ENCODE data around the gene CENPQ.

Gene CENPQ

GRCh38 chr6:49453221-49453620 is 9.9 kb upstream of the CENPQ start:
- TF ChIP-seq CTCF (IDR thresholded peaks at IDR 0.05; ENCODE audit: low read depth, low read length, missing control alignments), result peak; percentile 19
- DNase-seq (ENCODE audit: low read depth), result no peak
- H3K4me3 ChIP-seq (ENCODE audit: low read depth, low read length), result no peak overlapping the region

GRCh38 chr6:49454787-49455709 is 8.1 kb upstream of the CENPQ start:
- no peak overlapping the region; the same call in 1 of the 2 replicates for H3K4me3 ChIP-seq (ENCODE audit: low read depth, low read length)
- no peak for DNase-seq (ENCODE audit: low read depth)
- no peak for TF ChIP-seq CTCF (IDR thresholded peaks at IDR 0.05; ENCODE audit: low read depth, low read length, missing control alignments)

GRCh38 chr6:49457771-49458170 is 5.4 kb upstream of the CENPQ start:
- no peak for TF ChIP-seq CTCF (IDR thresholded peaks at IDR 0.05; ENCODE audit: low read depth, low read length, missing control alignments)
- no peak for DNase-seq (ENCODE audit: low read depth)
- no peak overlapping the region for H3K4me3 ChIP-seq (ENCODE audit: low read depth, low read length)

GRCh38 chr6:49462071-49462470 is 1.1 kb upstream of the CENPQ start:
- TF ChIP-seq CTCF (IDR thresholded peaks at IDR 0.05; ENCODE audit: low read depth, low read length, missing control alignments), result no peak
- DNase-seq (ENCODE audit: low read depth), result no peak
- peak overlapping the region; percentile 91 for H3K4me3 ChIP-seq (ENCODE audit: low read depth, low read length)

GRCh38 chr6:49462599-49462926 is 607 bp upstream of the CENPQ start:
- no peak for TF ChIP-seq CTCF (IDR thresholded peaks at IDR 0.05; ENCODE audit: low read depth, low read length, missing control alignments)
- DNase-seq (ENCODE audit: low read depth), result no peak
- peak overlapping the region; percentile 91 for H3K4me3 ChIP-seq (ENCODE audit: low read depth, low read length)

- DNase-seq (ENCODE audit: low read depth), result no peak
- TF ChIP-seq CTCF (IDR thresholded peaks at IDR 0.05; ENCODE audit: low read depth, low read length, missing control alignments), result no peak
- H3K4me3 ChIP-seq (ENCODE audit: low read depth, low read length), result peak overlapping the region; percentile 91
Measured at GRCh38 chr6:49463612-49463967, 420 bp downstream of the CENPQ start.

- no peak overlapping the region for H3K4me3 ChIP-seq (ENCODE audit: low read depth, low read length)
- TF ChIP-seq CTCF (IDR thresholded peaks at IDR 0.05; ENCODE audit: low read depth, low read length, missing control alignments), result no peak
- no peak for DNase-seq (ENCODE audit: low read depth)
Measured at GRCh38 chr6:49464691-49465090, 1.5 kb downstream of the CENPQ start.
